DND-41 (cell line): ENCODE results near the gene EPB41L3.

ENCODE experiments used
- EZH2 ChIP-seq: IDR thresholded peaks from 3 replicates; pipeline ENCODE4 v1.6.1; 2012; ENCODE audit warnings: borderline replicate concordance, low read depth, mild to moderate bottlenecking, moderate library complexity, low read length, inconsistent platforms; ENCODE audit not compliant: severe bottlenecking
- TF ChIP-seq, protein P1 (sequence below): IDR thresholded peaks from 2 replicates; pipeline ENCODE4 v1.5.1; 2012; ENCODE audit warnings: borderline replicate concordance, low read length, moderate library complexity, mild to moderate bottlenecking; ENCODE audit not compliant: poor library complexity, severe bottlenecking; ENCODE audit errors: extremely low read depth

DNA sequence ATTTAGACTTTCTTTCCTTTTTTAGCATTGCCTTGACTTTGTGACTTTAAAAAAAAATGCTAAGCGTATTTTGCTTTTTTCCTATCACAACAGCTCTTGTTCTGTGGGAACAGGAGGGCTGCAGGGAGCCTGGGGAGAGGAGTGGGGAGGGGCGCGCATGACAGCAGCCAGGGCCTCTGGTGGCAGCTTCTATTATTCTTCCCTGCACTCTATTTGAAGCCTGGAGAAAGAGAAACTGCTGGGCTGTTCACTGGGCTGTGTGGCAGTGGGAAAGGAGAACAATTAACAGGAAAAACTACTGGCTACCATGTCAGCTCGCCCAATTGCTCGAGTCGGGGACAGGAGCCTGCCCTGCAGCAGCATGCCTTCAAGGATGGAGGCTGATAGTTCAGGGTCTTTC, 129.3 kb downstream of the EPB41L3 start:
- TF ChIP-seq, protein P1, sequence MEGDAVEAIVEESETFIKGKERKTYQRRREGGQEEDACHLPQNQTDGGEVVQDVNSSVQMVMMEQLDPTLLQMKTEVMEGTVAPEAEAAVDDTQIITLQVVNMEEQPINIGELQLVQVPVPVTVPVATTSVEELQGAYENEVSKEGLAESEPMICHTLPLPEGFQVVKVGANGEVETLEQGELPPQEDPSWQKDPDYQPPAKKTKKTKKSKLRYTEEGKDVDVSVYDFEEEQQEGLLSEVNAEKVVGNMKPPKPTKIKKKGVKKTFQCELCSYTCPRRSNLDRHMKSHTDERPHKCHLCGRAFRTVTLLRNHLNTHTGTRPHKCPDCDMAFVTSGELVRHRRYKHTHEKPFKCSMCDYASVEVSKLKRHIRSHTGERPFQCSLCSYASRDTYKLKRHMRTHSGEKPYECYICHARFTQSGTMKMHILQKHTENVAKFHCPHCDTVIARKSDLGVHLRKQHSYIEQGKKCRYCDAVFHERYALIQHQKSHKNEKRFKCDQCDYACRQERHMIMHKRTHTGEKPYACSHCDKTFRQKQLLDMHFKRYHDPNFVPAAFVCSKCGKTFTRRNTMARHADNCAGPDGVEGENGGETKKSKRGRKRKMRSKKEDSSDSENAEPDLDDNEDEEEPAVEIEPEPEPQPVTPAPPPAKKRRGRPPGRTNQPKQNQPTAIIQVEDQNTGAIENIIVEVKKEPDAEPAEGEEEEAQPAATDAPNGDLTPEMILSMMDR: no peak
- TF ChIP-seq EZH2: no peak
